Measurements from ENCODE around the gene IL2RG. TPM values are rescaled to one million over a fixed set of nuclear protein-coding genes. Genes with fewer than 3 reads are reported as not detected.
A peak's percentile ranks its signal among the peaks of the same experiment; 100 is the strongest.

IL2RG gene
- total and polyA plus RNA-seq, 2 experiments from 2014 or later = 0.26 TPM; not detected in 1

DNA sequence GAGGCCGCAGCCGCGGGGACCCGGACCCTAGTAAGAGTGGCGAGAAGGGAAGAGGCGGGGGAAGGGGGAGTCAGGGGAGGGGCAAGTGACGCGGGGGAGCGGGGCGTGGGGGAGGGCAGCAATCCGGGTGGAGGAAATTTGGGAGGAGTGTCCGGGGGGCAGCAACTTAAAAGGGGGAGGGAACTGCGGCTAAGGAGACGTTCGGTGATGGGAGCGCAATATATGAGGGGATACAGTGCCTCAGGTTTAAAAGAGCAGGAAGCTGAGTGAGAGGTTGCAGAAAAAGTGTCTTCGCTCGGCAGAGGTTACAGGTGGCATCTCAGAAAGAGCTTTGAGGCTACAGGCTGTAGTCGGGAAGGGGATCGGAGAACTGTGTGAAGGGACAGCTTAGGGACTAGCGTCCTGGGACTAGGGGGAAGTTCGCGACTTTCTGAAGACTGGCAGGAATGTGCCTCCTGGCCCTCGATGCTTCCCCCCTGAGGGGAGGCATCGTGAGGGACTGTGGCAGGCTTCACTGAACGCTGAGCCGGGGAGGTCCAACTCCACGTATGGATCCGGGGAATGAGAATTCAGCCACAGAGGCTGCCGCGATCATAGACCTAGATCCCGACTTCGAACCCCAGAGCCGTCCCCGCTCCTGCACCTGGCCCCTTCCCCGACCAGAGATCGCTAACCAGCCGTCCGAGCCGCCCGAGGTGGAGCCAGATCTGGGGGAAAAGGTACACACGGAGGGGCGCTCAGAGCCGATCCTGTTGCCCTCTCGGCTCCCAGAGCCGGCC, 15.2 kb downstream of the IL2RG start:
- Histone ChIP-seq H3K9me2 (ENCODE audit: insufficient read depth) (no peaks in the 10 kb centered on the region), H3K36me3 (ENCODE audit: insufficient read depth) (no peaks in the 10 kb centered on the region), H3K4me2 (peak overlapping the region; percentile 84), H3K27me3 (ENCODE audit: insufficient read depth) (peaks cover 4% of the 10 kb centered on the region; the same call in 1 of the 2 replicates), H3F3A (replicated peaks; ENCODE audit: low read depth) (no peaks in the 10 kb centered on the region; the same call in 1 of the 2 replicates), H3K4me1 (ENCODE audit: insufficient read depth) (peaks cover 25% of the 10 kb centered on the region), H3K27ac (ENCODE audit: low read depth) (peak overlapping the region; percentile 84; the same call in 1 of the 2 replicates), H4K20me1 (replicated peaks; ENCODE audit: insufficient read depth) (no peaks in the 10 kb centered on the region), H2AFZ (no peak overlapping the region), H3K4me3 (peak overlapping the region; percentile 78), H3K79me2 (replicated peaks; ENCODE audit: insufficient read depth) (peaks cover 14% of the 10 kb centered on the region)
- peaks cover 4% of the 10 kb centered on the region for H3K27me3 Mint-ChIP-seq (ENCODE audit: insufficient read depth, low read depth, poor library complexity)
- peaks cover 26% of the 10 kb centered on the region for H3K4me1 Mint-ChIP-seq
- H3K27ac Mint-ChIP-seq = peak overlapping the region; percentile 84
- ATAC-seq = peak; percentile 22
- DNase-seq (ENCODE audit: low spot score) = no peak
- H3K4me3 Mint-ChIP-seq = peak overlapping the region; percentile 97
- H3K9me3 Mint-ChIP-seq = no peaks in the 10 kb centered on the region; the same call in 2 of the 3 replicates
- H3K36me3 Mint-ChIP-seq (ENCODE audit: low read depth) = peaks cover 3% of the 10 kb centered on the region; the same call in 1 of the 3 replicates
- no peak for TF ChIP-seq NANOG (IDR thresholded peaks at IDR 0.05; ENCODE audit: borderline replicate concordance)

DNA sequence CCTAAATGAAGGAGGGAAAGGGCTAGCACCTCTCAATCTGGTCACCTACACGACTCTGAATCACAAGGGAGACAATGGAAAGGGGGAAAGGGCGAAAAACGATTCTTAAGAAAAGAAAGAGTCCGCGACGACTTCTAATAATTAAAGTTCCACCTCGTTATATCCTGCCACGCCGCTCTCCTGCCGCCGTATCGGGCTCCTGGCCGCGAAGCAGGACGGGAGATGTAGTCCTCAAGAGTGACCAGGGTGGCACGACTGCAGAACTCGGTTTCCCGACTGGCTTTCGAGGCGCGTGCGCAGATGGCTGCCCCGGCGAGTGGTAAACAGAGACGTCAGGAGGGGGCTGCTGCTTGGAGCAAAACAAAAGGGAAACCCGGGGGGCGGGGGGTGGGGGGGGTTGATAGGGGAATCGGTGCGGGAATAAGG, 15.8 kb downstream of the IL2RG start, which contains the start of gene FOXO4:
TSS of gene FOXO4 (plus strand) at position 297 of the 426 bp plus-strand sequence. CDS start 678 bp downstream, outside the sequence.
- H3K36me3 Mint-ChIP-seq (ENCODE audit: low read depth) = no peaks in the 10 kb centered on the region
- H3K27me3 Mint-ChIP-seq (ENCODE audit: insufficient read depth, low read depth, poor library complexity) = peaks cover 2% of the 10 kb centered on the region

GRCh38 chrX:71095033-71095432, 16.3 kb downstream of the IL2RG start:
- peak overlapping the region; percentile 97 for H3K4me3 Mint-ChIP-seq
- H3K27ac Mint-ChIP-seq = no peak overlapping the region
- Histone ChIP-seq H3K27me3 (ENCODE audit: insufficient read depth) (peaks cover 4% of the 10 kb centered on the region; the same call in 1 of the 2 replicates), H3K4me1 (ENCODE audit: insufficient read depth) (peaks cover 15% of the 10 kb centered on the region), H3K4me2 (peak overlapping the region; percentile 74), H2AFZ (peak overlapping the region; percentile 85; the same call in 1 of the 2 replicates), H4K20me1 (replicated peaks; ENCODE audit: insufficient read depth) (no peaks in the 10 kb centered on the region), H3K9me2 (ENCODE audit: insufficient read depth) (no peaks in the 10 kb centered on the region), H3F3A (replicated peaks; ENCODE audit: low read depth) (no peaks in the 10 kb centered on the region; the same call in 1 of the 2 replicates), H3K36me3 (ENCODE audit: insufficient read depth) (no peaks in the 10 kb centered on the region), H3K27ac (ENCODE audit: low read depth) (no peak overlapping the region), H3K79me2 (replicated peaks; ENCODE audit: insufficient read depth) (peaks cover 14% of the 10 kb centered on the region), H3K4me3 (peak overlapping the region; percentile 78)
- ATAC-seq (no peak), DNase-seq (ENCODE audit: low spot score) (no peak)
- H3K27me3 Mint-ChIP-seq (ENCODE audit: insufficient read depth, low read depth, poor library complexity) = peaks cover 2% of the 10 kb centered on the region
- peaks cover 18% of the 10 kb centered on the region for H3K4me1 Mint-ChIP-seq
- H3K9me3 Mint-ChIP-seq = no peaks in the 10 kb centered on the region; the same call in 2 of the 3 replicates
- H3K36me3 Mint-ChIP-seq (ENCODE audit: low read depth) = no peaks in the 10 kb centered on the region
- TF ChIP-seq STAT1 (IDR thresholded peaks at IDR 0.05; ENCODE audit: unreplicated experiment) (no peak), CREB1 (CRISPR knock-in tag; IDR thresholded peaks at IDR 0.05; ENCODE audit: low read depth) (no peak)
- TF ChIP-seq, protein P1, sequence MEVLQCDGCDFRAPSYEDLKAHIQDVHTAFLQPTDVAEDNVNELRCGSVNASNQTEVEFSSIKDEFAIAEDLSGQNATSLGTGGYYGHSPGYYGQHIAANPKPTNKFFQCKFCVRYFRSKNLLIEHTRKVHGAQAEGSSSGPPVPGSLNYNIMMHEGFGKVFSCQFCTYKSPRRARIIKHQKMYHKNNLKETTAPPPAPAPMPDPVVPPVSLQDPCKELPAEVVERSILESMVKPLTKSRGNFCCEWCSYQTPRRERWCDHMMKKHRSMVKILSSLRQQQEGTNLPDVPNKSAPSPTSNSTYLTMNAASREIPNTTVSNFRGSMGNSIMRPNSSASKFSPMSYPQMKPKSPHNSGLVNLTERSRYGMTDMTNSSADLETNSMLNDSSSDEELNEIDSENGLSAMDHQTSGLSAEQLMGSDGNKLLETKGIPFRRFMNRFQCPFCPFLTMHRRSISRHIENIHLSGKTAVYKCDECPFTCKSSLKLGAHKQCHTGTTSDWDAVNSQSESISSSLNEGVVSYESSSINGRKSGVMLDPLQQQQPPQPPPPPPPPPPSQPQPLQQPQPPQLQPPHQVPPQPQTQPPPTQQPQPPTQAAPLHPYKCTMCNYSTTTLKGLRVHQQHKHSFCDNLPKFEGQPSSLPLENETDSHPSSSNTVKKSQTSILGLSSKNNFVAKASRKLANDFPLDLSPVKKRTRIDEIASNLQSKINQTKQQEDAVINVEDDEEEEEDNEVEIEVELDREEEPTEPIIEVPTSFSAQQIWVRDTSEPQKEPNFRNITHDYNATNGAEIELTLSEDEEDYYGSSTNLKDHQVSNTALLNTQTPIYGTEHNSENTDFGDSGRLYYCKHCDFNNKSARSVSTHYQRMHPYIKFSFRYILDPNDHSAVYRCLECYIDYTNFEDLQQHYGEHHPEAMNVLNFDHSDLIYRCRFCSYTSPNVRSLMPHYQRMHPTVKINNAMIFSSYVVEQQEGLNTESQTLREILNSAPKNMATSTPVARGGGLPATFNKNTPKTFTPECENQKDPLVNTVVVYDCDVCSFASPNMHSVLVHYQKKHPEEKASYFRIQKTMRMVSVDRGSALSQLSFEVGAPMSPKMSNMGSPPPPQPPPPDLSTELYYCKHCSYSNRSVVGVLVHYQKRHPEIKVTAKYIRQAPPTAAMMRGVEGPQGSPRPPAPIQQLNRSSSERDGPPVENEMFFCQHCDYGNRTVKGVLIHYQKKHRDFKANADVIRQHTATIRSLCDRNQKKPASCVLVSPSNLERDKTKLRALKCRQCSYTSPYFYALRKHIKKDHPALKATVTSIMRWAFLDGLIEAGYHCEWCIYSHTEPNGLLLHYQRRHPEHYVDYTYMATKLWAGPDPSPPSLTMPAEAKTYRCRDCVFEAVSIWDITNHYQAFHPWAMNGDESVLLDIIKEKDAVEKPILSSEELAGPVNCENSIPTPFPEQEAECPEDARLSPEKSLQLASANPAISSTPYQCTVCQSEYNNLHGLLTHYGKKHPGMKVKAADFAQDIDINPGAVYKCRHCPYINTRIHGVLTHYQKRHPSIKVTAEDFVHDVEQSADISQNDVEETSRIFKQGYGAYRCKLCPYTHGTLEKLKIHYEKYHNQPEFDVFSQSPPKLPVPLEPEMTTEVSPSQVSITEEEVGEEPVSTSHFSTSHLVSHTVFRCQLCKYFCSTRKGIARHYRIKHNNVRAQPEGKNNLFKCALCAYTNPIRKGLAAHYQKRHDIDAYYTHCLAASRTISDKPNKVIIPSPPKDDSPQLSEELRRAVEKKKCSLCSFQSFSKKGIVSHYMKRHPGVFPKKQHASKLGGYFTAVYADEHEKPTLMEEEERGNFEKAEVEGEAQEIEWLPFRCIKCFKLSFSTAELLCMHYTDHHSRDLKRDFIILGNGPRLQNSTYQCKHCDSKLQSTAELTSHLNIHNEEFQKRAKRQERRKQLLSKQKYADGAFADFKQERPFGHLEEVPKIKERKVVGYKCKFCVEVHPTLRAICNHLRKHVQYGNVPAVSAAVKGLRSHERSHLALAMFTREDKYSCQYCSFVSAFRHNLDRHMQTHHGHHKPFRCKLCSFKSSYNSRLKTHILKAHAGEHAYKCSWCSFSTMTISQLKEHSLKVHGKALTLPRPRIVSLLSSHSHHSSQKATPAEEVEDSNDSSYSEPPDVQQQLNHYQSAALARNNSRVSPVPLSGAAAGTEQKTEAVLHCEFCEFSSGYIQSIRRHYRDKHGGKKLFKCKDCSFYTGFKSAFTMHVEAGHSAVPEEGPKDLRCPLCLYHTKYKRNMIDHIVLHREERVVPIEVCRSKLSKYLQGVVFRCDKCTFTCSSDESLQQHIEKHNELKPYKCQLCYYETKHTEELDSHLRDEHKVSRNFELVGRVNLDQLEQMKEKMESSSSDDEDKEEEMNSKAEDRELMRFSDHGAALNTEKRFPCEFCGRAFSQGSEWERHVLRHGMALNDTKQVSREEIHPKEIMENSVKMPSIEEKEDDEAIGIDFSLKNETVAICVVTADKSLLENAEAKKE (CRISPR knock-in tag; IDR thresholded peaks at IDR 0.05) = no peak

More for the DNA sequence above, 15.8 kb downstream of the IL2RG start, which contains the start of gene FOXO4:
- Histone ChIP-seq H3F3A (replicated peaks; ENCODE audit: low read depth) (no peaks in the 10 kb centered on the region; the same call in 1 of the 2 replicates), H3K36me3 (ENCODE audit: insufficient read depth) (no peaks in the 10 kb centered on the region), H3K27ac (ENCODE audit: low read depth) (peak within 1 kb of the TSS; percentile 84; the same call in 1 of the 2 replicates), H3K9me2 (ENCODE audit: insufficient read depth) (no peaks in the 10 kb centered on the region), H3K27me3 (ENCODE audit: insufficient read depth) (peaks cover 4% of the 10 kb centered on the region; the same call in 1 of the 2 replicates), H3K4me3 (peak within 1 kb of the TSS; percentile 78), H3K79me2 (replicated peaks; ENCODE audit: insufficient read depth) (peaks cover 14% of the 10 kb centered on the region), H3K4me1 (ENCODE audit: insufficient read depth) (peaks cover 19% of the 10 kb centered on the region), H2AFZ (peak within 1 kb of the TSS; percentile 85; the same call in 1 of the 2 replicates), H4K20me1 (replicated peaks; ENCODE audit: insufficient read depth) (no peaks in the 10 kb centered on the region), H3K4me2 (peak within 1 kb of the TSS; percentile 84)
- Mint-ChIP-seq H3K27ac (peak within 1 kb of the TSS; percentile 89), H3K9me3 (no peaks in the 10 kb centered on the region; the same call in 2 of the 3 replicates), H3K4me3 (peak within 1 kb of the TSS; percentile 97), H3K4me1 (peaks cover 20% of the 10 kb centered on the region)
- ATAC-seq (peak; percentile 68), DNase-seq (ENCODE audit: low spot score) (peak; percentile 93)
- no peak for TF ChIP-seq CREB1 (CRISPR knock-in tag; IDR thresholded peaks at IDR 0.05; ENCODE audit: low read depth)
- TF ChIP-seq ETS1 (IDR thresholded peaks at IDR 0.05) = peak; percentile 77

Data from GM23338 (cell line).